Body of pancreas (tissue), 4 donors: ENCODE measurements around the gene MISP.

Experiments used
- CTCF ChIP-seq, 7 experiments: fragments of 450-650 bp in 4 of 7; fragments of 200-600 bp in 3 of 7; sonication (generic) in 3 of 7; IDR thresholded peaks; one replicate each; pipeline ENCODE4 v1.5.1; 2016 to 2019; ENCODE audit warnings: antibody characterized with exemption in 7 of 7
- POLR2A ChIP-seq, 3 donors: fragments of 450-650 bp; IDR thresholded peaks; one replicate each; pipeline ENCODE4 v1.6.1; 2016; ENCODE audit warnings: antibody characterized with exemption in 3 of 3, mild to moderate bottlenecking in 2 of 3

GRCh38 chr19:769616-770015, 18.7 kb downstream of the MISP start:
- TF ChIP-seq POLR2A (IDR thresholded peaks at IDR 0.05) (no peak), CTCF (IDR thresholded peaks at IDR 0.05) (no peak)
